BLaER1 (cell line): ENCODE measurements around the gene FHAD1.

ENCODE experiments used
- H3K27ac ChIP-seq: shearing (Covaris generic); formaldehyde crosslinking; 2 replicates; pipeline ENCODE4 v1.8.1; 2022
- H3K27me3 ChIP-seq: shearing (Covaris generic); formaldehyde crosslinking; 2 replicates; pipeline ENCODE4 v1.8.1; 2022
- H3K36me3 ChIP-seq: shearing (Covaris generic); formaldehyde crosslinking; 2 replicates; pipeline ENCODE4 v1.8.1; 2022
- H3K4me1 ChIP-seq: shearing (Covaris generic); formaldehyde crosslinking; 2 replicates; pipeline ENCODE4 v1.8.1; 2022
- H3K4me2 ChIP-seq: shearing (Covaris generic); formaldehyde crosslinking; 2 replicates; pipeline ENCODE4 v1.8.1; 2022
- H3K4me3 ChIP-seq: shearing (Covaris generic); formaldehyde crosslinking; 2 replicates; pipeline ENCODE4 v1.8.1; 2022
- H3K9ac ChIP-seq: shearing (Covaris generic); formaldehyde crosslinking; 2 replicates; pipeline ENCODE4 v1.8.1; 2022
- H3K9me3 ChIP-seq: shearing (Covaris generic); formaldehyde crosslinking; 2 replicates; pipeline ENCODE4 v1.8.1; 2022
- H4K20me1 ChIP-seq: shearing (Covaris generic); formaldehyde crosslinking; 2 replicates; pipeline ENCODE4 v1.8.1; 2022
- Cebpa-rat ChIP-seq: shearing (Covaris generic); IDR thresholded peaks from 2 replicates; pipeline ENCODE4 v1.8.1; 2022

Gene FHAD1

GRCh38 chr1:15311122-15311822 lies 64.2 kb downstream of the FHAD1 start:
- Histone ChIP-seq H4K20me1 (no peaks in the 10 kb centered on the region), H3K27ac (no peak overlapping the region), H3K4me3 (no peak overlapping the region), H3K9me3 (peaks cover 9% of the 10 kb centered on the region), H3K27me3 (no peaks in the 10 kb centered on the region), H3K4me2 (no peak overlapping the region), H3K4me1 (no peaks in the 10 kb centered on the region), H3K9ac (no peak overlapping the region), H3K36me3 (no peaks in the 10 kb centered on the region)
- no peak; the same call in 1 of the 2 replicates for TF ChIP-seq Cebpa-rat

GRCh38 chr1:15311880-15312279 lies 64.9 kb downstream of the FHAD1 start:
- H3K27me3 ChIP-seq, result no peaks in the 10 kb centered on the region
- peaks cover 3% of the 10 kb centered on the region; the same call in 1 of the 2 replicates for H3K9me3 ChIP-seq
- H3K27ac ChIP-seq, result no peak overlapping the region
- H3K4me3 ChIP-seq, result no peak overlapping the region
- no peak for TF ChIP-seq Cebpa-rat
- H3K36me3 ChIP-seq, result no peaks in the 10 kb centered on the region
- H3K4me1 ChIP-seq, result no peaks in the 10 kb centered on the region
- no peaks in the 10 kb centered on the region for H4K20me1 ChIP-seq
- H3K4me2 ChIP-seq, result no peak overlapping the region
- H3K9ac ChIP-seq, result no peak overlapping the region

DNA sequence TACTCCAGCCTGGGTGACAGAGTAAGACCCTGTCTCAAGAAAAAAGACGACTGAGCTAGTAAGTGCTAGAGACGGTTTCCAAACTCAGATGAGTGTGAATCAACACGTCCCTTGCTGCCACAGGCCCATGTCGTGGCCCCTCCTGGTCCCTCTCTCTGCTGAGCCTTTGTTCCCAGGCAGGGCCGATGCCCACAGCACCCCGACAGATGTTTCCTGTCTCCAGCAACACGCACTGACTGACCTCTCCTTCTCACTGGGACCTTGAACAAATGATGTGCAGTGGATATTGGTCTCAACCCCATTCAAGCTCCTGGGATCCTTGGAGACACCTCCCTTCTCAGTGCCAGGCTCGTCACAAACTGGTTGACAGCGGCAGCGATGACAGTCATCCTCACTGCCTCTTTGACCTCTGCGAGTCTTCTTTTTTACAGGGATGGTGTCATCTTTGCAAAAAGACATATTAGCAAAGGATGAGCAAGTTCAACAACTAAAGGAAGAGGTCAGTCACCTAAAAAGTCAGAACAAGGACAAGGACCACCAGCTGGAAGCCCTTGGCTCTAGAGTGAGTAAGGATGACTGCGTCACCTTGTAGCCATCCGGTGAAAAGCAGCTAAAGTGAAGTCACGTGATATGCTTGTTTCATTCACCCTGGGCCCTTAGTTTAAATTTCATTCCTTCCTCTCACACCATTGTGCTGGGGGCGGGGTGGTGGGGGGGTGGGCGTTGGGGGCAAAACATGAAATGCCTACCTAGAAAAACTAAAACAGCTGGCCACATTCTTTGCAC lies 65.8 kb downstream of the FHAD1 start:
- no peaks in the 10 kb centered on the region for H3K4me1 ChIP-seq
- H3K4me2 ChIP-seq, result no peak overlapping the region
- H4K20me1 ChIP-seq, result no peaks in the 10 kb centered on the region
- no peaks in the 10 kb centered on the region for H3K27me3 ChIP-seq
- no peak overlapping the region for H3K27ac ChIP-seq
- H3K4me3 ChIP-seq, result no peak overlapping the region
- no peak overlapping the region for H3K9ac ChIP-seq
- no peaks in the 10 kb centered on the region for H3K36me3 ChIP-seq
- H3K9me3 ChIP-seq, result no peaks in the 10 kb centered on the region
- TF ChIP-seq Cebpa-rat, result no peak

GRCh38 chr1:15314328-15315281 lies 67.6 kb downstream of the FHAD1 start:
- H3K27ac ChIP-seq, result no peak overlapping the region
- H3K4me1 ChIP-seq, result no peaks in the 10 kb centered on the region
- no peaks in the 10 kb centered on the region for H3K9me3 ChIP-seq
- H3K27me3 ChIP-seq, result no peaks in the 10 kb centered on the region
- no peak overlapping the region for H3K4me2 ChIP-seq
- no peak for TF ChIP-seq Cebpa-rat
- H3K9ac ChIP-seq, result no peak overlapping the region
- no peak overlapping the region for H3K4me3 ChIP-seq
- H4K20me1 ChIP-seq, result no peaks in the 10 kb centered on the region
- no peaks in the 10 kb centered on the region for H3K36me3 ChIP-seq

- no peak overlapping the region for H3K9ac ChIP-seq
- no peaks in the 10 kb centered on the region for H3K4me1 ChIP-seq
- H3K27ac ChIP-seq, result no peak overlapping the region
- H3K4me2 ChIP-seq, result no peak overlapping the region
- no peaks in the 10 kb centered on the region for H3K36me3 ChIP-seq
- H3K4me3 ChIP-seq, result no peak overlapping the region
- peaks cover 5% of the 10 kb centered on the region for H3K9me3 ChIP-seq
- no peaks in the 10 kb centered on the region for H4K20me1 ChIP-seq
- no peaks in the 10 kb centered on the region for H3K27me3 ChIP-seq
- no peak for TF ChIP-seq Cebpa-rat
These were observed 68.8 kb downstream of the FHAD1 start for GRCh38 chr1:15315815-15316214.

DNA sequence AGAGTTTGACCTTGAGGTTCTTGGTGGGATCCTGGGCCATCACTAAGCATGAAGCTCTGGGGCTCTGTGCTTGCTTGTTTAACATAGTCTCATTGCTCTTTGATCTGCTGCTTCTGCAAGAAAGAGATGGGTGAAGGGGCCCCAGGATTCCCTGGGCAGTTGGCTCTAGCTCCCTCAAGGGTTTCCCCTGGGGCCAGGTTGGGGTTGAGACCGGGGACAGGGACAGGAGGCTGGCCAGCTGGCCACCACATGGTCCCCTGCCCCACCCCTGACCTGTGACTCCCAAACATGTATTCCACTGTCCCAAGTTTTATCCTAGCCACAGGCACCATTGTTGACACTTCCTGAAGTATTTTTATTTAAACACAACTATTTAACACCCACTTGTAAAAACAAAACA lies 69.5 kb downstream of the FHAD1 start:
- Histone ChIP-seq H3K4me2 (no peak overlapping the region), H3K27me3 (no peaks in the 10 kb centered on the region), H4K20me1 (no peaks in the 10 kb centered on the region), H3K36me3 (no peaks in the 10 kb centered on the region), H3K9me3 (peaks cover 5% of the 10 kb centered on the region), H3K4me1 (no peaks in the 10 kb centered on the region), H3K9ac (no peak overlapping the region), H3K4me3 (no peak overlapping the region), H3K27ac (no peak overlapping the region)
- TF ChIP-seq Cebpa-rat, result no peak

- Histone ChIP-seq H3K4me1 (no peaks in the 10 kb centered on the region), H3K9me3 (peaks cover 5% of the 10 kb centered on the region), H3K27ac (no peak overlapping the region), H3K4me2 (no peak overlapping the region), H3K9ac (no peak overlapping the region), H3K27me3 (no peaks in the 10 kb centered on the region), H3K36me3 (no peaks in the 10 kb centered on the region), H3K4me3 (no peak overlapping the region), H4K20me1 (no peaks in the 10 kb centered on the region)
- TF ChIP-seq Cebpa-rat, result no peak
These were observed 73.2 kb downstream of the FHAD1 start for GRCh38 chr1:15320267-15320666.

DNA sequence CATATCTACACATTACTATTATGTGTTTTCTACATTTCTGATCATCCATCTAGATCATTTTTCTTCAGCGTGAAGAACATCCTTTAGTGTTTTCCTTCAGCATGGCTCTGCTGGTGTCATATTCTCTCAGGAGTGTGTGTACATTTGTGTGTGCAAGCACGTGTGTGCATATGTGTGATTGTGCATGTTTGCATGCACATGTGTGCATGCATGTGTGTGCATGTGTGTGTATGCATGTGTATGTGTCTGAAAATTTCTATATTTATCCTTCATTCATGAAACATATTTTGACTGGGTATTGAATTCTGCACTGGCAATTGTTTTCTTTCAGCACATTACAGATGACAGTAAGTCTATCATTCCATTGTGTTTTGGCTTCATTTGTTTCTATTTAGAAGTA lies 74.6 kb downstream of the FHAD1 start:
- Histone ChIP-seq H3K27me3 (no peaks in the 10 kb centered on the region), H3K27ac (no peak overlapping the region), H3K36me3 (no peaks in the 10 kb centered on the region), H4K20me1 (no peaks in the 10 kb centered on the region), H3K4me2 (no peak overlapping the region), H3K4me3 (no peak overlapping the region), H3K9ac (no peak overlapping the region), H3K4me1 (no peaks in the 10 kb centered on the region), H3K9me3 (peaks cover 5% of the 10 kb centered on the region)
- TF ChIP-seq Cebpa-rat, result no peak

DNA sequence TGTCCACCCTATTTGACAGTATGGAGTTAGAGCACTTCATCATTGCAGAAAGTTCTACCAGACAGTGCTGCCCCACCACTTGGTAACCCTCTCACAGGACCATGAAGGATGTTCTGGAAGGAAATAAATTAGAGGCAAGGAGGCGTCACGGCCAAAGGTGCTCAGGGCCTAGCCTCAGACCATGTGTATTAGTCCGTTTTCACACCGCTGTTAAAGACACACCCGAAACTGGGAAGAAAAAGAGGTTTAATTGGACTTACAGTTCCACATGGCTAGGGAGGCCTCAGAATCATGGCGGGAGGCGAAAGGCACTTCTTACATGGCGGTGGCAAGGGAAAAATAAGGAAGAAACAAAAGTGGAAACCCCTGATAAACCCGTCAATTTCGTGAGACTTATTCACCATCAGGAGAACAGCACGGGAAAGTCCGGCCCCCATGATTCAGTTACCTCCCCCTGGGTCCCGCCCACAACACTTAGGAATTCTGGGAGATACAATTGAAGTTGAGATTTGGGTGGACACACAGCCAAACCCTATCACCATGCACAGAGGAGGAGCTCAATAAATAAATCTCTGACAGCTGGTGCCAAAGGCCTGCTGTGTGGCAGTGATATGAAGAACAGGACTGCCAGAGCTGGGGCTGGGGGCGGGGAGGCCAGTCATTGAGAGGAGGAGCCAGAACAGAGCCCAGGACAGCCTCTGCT lies 75.8 kb downstream of the FHAD1 start:
- Histone ChIP-seq H3K27ac (no peak overlapping the region), H3K4me1 (no peaks in the 10 kb centered on the region), H4K20me1 (no peaks in the 10 kb centered on the region), H3K9me3 (peaks cover 5% of the 10 kb centered on the region), H3K4me3 (no peak overlapping the region), H3K36me3 (no peaks in the 10 kb centered on the region), H3K27me3 (no peaks in the 10 kb centered on the region), H3K4me2 (no peak overlapping the region), H3K9ac (no peak overlapping the region)
- no peak for TF ChIP-seq Cebpa-rat
